Calu3 (cell line): Measurements from ENCODE around the gene MNT. TPM values are rescaled to one million over a fixed set of nuclear protein-coding genes. Genes with fewer than 3 reads are reported as not detected.

Experiments used
- BruUV-seq: library from RNA; stranded (reverse); fragments of 400-500 nt; replicated peaks from 2 replicates; lab custom pipeline; 2021; lab: Mats Ljungman, UMichigan
- CTCF ChIA-PET: fragments of 300-600 bp; sonication (Branson Sonifier 250); formaldehyde crosslinking; loops from one replicate; lab custom pipeline; 2022; ENCODE audit warnings: antibody characterized with exemption; lab: Charles Lee
- DNase-seq: peaks from one replicate; pipeline ENCODE4 v3.0.0; 2022
- H3K27ac Mint-ChIP-seq: one replicate; pipeline ENCODE4 v1.8.0; 2022; ENCODE audit warnings: mixed read lengths; ENCODE audit not compliant: unreplicated experiment
- H3K27me3 Mint-ChIP-seq: one replicate; pipeline ENCODE4 v1.8.0; 2022; ENCODE audit warnings: mixed read lengths; ENCODE audit not compliant: unreplicated experiment
- H3K36me3 Mint-ChIP-seq: one replicate; pipeline ENCODE4 v1.8.0; 2022; ENCODE audit warnings: mild to moderate bottlenecking, moderate library complexity, mixed read lengths; ENCODE audit not compliant: insufficient read depth, unreplicated experiment
- H3K4me1 Mint-ChIP-seq: one replicate; pipeline ENCODE4 v1.8.0; 2022; ENCODE audit warnings: mild to moderate bottlenecking, low read depth, mixed read lengths; ENCODE audit not compliant: unreplicated experiment
- H3K4me3 Mint-ChIP-seq: one replicate; pipeline ENCODE4 v1.8.0; 2022; ENCODE audit warnings: mild to moderate bottlenecking, low read depth, moderate library complexity, mixed read lengths; ENCODE audit not compliant: unreplicated experiment
- H3K9me3 Mint-ChIP-seq: one replicate; pipeline ENCODE4 v1.8.0; 2022; ENCODE audit warnings: low read depth, mixed read lengths; ENCODE audit not compliant: unreplicated experiment
- intact Hi-C: fragments of 100-400 bp; cut with micrococcal nuclease; formaldehyde crosslinking; loops from one replicate; pipeline ENCODE4 v1.10.0; 2022; ENCODE audit not compliant: unreplicated experiment
- total RNA-seq: library from RNA; stranded (reverse); gene quantifications from 2 replicates; pipeline ENCODE4 v1.2.3, GENCODE V29; 2022
- TF ChIP-seq, protein P1 (sequence below): fragments of 200-600 bp; IDR thresholded peaks from one replicate; pipeline ENCODE4 v1.8.0; 2022; ENCODE audit warnings: antibody characterized with exemption; ENCODE audit not compliant: unreplicated experiment

MNT gene
- total RNA-seq, 1 experiment from 2014 or later = 32.1 TPM

DNA sequence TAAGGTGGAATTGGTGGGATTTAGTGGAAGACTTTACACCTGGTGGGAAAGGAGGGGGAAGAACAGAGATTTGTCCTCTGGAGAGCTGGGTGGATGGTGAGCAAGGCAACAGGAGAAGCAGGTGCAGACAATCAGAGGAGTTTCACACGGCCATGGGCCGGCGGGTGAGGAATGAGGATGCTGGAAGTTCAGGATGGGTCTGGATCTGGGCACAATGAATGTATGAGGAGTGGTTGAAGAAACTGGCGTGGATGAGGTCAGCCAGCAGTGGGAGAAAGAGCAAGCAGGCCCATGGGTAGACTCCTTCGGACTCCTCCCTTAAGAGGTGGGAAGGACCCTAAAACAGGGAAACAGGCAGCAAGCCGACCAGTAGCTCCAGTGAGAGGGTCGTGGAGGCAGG, 10.1 kb upstream of the MNT start:
- peaks cover 14% of the 10 kb centered on the region for H3K4me1 Mint-ChIP-seq
- DNase-seq = no peak
- H3K27ac Mint-ChIP-seq = no peak overlapping the region
- intact Hi-C loops = no loop called here
- no peaks in the 10 kb centered on the region for H3K27me3 Mint-ChIP-seq
- no peak overlapping the region for H3K4me3 Mint-ChIP-seq
- TF ChIP-seq, protein P1, sequence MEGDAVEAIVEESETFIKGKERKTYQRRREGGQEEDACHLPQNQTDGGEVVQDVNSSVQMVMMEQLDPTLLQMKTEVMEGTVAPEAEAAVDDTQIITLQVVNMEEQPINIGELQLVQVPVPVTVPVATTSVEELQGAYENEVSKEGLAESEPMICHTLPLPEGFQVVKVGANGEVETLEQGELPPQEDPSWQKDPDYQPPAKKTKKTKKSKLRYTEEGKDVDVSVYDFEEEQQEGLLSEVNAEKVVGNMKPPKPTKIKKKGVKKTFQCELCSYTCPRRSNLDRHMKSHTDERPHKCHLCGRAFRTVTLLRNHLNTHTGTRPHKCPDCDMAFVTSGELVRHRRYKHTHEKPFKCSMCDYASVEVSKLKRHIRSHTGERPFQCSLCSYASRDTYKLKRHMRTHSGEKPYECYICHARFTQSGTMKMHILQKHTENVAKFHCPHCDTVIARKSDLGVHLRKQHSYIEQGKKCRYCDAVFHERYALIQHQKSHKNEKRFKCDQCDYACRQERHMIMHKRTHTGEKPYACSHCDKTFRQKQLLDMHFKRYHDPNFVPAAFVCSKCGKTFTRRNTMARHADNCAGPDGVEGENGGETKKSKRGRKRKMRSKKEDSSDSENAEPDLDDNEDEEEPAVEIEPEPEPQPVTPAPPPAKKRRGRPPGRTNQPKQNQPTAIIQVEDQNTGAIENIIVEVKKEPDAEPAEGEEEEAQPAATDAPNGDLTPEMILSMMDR = no peak
- H3K36me3 Mint-ChIP-seq = peaks cover 25% of the 10 kb centered on the region
- no TSS peak for BruUV-seq
- CTCF ChIA-PET = interaction anchor here (1.3 kb wide), 1 partner anchor 9 kb away, joined by 4 read pairs; no protein-coding TSS in a partner anchor
- no peaks in the 10 kb centered on the region for H3K9me3 Mint-ChIP-seq

DNA sequence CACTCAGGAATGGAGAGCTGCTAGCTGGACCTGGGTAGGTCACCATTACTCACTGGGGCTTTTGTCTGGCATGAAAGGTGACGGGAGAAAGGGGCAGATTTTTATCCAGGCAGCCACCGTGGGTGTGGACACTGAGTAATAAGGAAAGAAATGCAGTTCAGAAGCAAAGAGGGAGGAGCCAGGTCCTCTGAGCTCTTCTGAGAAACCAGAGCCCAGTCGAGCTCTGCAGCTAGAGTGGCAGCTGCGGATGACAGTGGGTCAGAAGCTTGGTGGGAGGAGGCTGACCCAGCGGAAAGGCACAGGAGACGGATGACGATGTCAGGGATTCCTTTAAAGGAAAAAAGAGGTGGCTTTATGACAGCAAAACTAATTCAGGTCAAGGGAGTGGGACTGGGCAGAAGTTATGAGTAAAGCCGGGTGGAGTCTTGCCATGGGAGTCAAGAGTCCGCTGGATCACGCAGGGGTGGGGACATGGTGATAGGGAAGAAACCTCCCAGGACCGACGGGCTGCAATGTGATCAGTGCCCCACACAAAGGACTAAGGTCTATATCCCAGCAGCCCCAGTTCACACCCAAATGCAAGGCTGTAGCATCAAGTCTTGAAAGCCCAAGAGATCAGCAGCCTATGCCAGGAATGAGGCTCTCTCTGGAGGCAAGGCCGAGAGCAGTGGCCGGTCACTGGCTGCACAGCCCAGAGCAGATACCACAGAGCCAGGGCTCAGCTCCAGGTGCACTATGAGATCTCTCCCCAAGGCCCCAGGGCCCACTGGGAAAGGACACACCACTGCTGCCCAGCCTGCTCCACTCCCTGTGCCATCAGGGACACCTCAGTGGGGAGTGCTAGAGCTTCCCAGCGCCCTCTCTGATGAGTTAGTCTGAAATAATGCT, 6.3 kb upstream of the MNT start:
- no TSS peak for BruUV-seq
- Mint-ChIP-seq H3K4me3 (peak overlapping the region; percentile 60), H3K27me3 (no peaks in the 10 kb centered on the region), H3K36me3 (peaks cover 30% of the 10 kb centered on the region), H3K9me3 (no peaks in the 10 kb centered on the region), H3K27ac (peak overlapping the region; percentile 94), H3K4me1 (peaks cover 38% of the 10 kb centered on the region)
- CTCF ChIA-PET = interaction anchor here (0.6 to 2.2 kb wide), 4 partner anchors 9 to 244 kb away, joined by 5 to 13 read pairs (median 8); no protein-coding TSS in a partner anchor
- peak; percentile 77 for DNase-seq
- TF ChIP-seq, protein P1 = no peak
- intact Hi-C loops = no loop called here

DNA sequence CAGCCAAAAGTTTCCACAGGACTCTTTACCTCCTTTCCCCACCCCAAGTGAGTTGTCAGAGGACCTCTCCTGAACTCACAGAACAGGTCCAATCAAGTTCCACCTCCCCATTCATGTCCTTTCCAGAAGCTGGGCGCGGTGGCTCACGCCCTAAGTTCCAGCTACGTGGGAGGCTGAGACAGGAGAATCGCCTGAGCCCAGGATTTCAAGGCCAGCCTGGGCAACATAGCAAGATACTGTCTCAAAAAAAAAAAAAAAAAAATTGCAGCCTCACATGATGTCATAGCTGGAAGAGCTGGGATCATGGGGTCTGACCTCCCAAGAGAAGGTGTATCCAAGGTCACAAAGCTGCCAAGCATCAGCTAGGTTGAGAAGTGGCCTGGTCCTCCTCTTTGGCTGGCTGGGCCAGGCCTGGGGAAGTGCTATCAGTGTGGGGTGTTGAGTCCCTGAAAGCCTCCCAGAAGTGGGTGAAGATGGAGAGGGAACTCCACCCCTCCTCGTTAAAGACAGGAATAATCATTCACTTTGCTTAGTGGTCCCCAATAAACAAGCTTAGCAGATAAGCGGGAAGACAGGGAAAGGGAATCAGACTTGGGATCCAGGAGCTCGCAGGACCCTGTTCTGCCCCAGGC, 5.5 kb upstream of the MNT start:
- TSS peak; percentile 84 for BruUV-seq
- H3K27me3 Mint-ChIP-seq = no peaks in the 10 kb centered on the region
- peak overlapping the region; percentile 94 for H3K27ac Mint-ChIP-seq
- no peak for DNase-seq
- peaks cover 38% of the 10 kb centered on the region for H3K4me1 Mint-ChIP-seq
- intact Hi-C loops = no loop called here
- CTCF ChIA-PET = interaction anchor here (1.2 to 2.2 kb wide), 3 partner anchors 10 to 23 kb away, joined by 5 to 13 read pairs (median 12); no protein-coding TSS in a partner anchor
- TF ChIP-seq, protein P1 = no peak
- peaks cover 36% of the 10 kb centered on the region for H3K36me3 Mint-ChIP-seq
- no peaks in the 10 kb centered on the region for H3K9me3 Mint-ChIP-seq
- H3K4me3 Mint-ChIP-seq = peak overlapping the region; percentile 60

DNA sequence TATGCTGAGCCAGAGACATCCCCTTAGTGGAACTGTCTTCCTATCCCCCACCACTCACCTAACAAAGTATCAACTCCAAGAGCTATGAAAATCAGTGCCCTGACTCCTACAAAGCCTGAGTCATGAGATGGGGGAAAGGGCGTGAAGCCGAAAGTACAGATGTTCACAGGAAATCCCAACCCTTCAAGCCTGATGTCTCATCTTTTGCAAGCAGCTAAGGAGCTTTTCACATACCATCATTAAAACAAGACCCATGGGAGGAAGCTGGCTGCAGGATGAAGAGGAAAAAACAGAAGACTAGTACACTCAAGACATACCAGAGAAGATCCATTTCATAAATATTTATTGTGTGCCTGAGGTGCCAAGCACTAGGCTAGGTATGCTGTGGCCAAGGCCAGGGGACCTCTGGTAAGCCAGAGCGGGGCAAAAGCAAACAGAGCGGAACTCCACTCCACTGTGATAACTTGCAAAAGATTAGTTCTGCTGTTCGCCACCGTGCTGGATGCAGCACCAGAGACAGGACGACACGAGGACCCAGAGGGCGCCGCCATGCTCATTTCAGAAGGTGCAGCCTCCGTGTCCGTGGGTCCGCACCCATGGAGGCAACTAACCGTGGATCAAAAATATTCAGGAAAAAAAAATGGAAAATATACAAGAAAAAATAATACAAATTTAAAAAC, 4.5 kb upstream of the MNT start:
- DNase-seq = no peak
- no TSS peak for BruUV-seq
- TF ChIP-seq, protein P1 = no peak
- no peaks in the 10 kb centered on the region for H3K27me3 Mint-ChIP-seq
- peaks cover 40% of the 10 kb centered on the region for H3K36me3 Mint-ChIP-seq
- H3K27ac Mint-ChIP-seq = peak overlapping the region; percentile 90
- intact Hi-C loops = no loop called here
- no peak overlapping the region for H3K4me3 Mint-ChIP-seq
- H3K4me1 Mint-ChIP-seq = peaks cover 38% of the 10 kb centered on the region
- CTCF ChIA-PET = interaction anchor here (0.7 to 1.5 kb wide), 2 partner anchors 14 to 574 kb away, joined by 3 to 13 read pairs; no protein-coding TSS in a partner anchor
- H3K9me3 Mint-ChIP-seq = no peaks in the 10 kb centered on the region
